ENCODE data around the gene FAH. TPM values are rescaled to one million over a fixed set of nuclear protein-coding genes. Genes with fewer than 3 reads are reported as not detected.

Gene FAH
- total and polyA plus RNA-seq, 10 of the 15 experiments (the other 5 are each of a cell fraction or from before 2014, with no cell fraction given), result 36.3 to 121 (median 62.0) TPM

- ChIA-PET POLR2A (no interaction called here), SMC1A (ENCODE audit: uncharacterized antibody, unreplicated experiment) (interaction anchor here (1.5 kb wide), 1 partner anchor 85 kb away, joined by 4 read pairs; no protein-coding TSS in a partner anchor)
- 100% methylated on average over 1 of the region's 3 CpGs for WGBS (ENCODE audit: insufficient coverage, insufficient replicate concordance, low lambda C conversion rate, missing lambda C conversion rate)
These were observed 45.0 kb upstream of the FAH start for GRCh38 chr15:80107774-80108173.

More at GRCh38 chr15:80107774-80108173, 45.0 kb upstream of the FAH start:
- ATAC-seq (no peak), DNase-seq (ENCODE audit: low read depth, low spot score) (no peak), FAIRE-seq (no peak)
- no peaks in the 10 kb centered on the region for H3K9me3 ChIP-seq (replicated peaks; ENCODE audit: control insufficient read depth, insufficient read depth, low read length)
- in situ Hi-C loops (cut with MboI), result no loop called here
- H3K9ac ChIP-seq (ENCODE audit: control insufficient read depth, insufficient read depth, low read length), result no peak overlapping the region
- H2AFZ ChIP-seq (ENCODE audit: control insufficient read depth, low read depth, low read length), result no peak overlapping the region
- H3K4me3 ChIP-seq, result no peak overlapping the region
- CTCF ChIA-PET, result no interaction called here
- TF ChIP-seq SMAD1 (IDR thresholded peaks at IDR 0.05; ENCODE audit: low read depth, partially characterized antibody) (no peak), MEF2A (IDR thresholded peaks at IDR 0.05; ENCODE audit: insufficient read depth, low read depth, low read length) (no peak), NFYA (IDR thresholded peaks at IDR 0.05; ENCODE audit: borderline replicate concordance, low read depth, low read length) (no peak), ZNF207 (IDR thresholded peaks at IDR 0.05; ENCODE audit: borderline replicate concordance) (no peak), GABPA (IDR thresholded peaks at IDR 0.05; ENCODE audit: low read depth) (no peak), YBX1 (IDR thresholded peaks at IDR 0.05) (no peak), E2F8 (IDR thresholded peaks at IDR 0.05; ENCODE audit: low read depth, partially characterized antibody) (no peak)
- peaks cover 44% of the 10 kb centered on the region for H3K79me2 ChIP-seq (ENCODE audit: control insufficient read depth, insufficient read depth, low read length)
- RAD21 ChIA-PET (ENCODE audit: unreplicated experiment), result no interaction called here
- no TSS peak for BruUV-seq (replicated peaks)
- intact Hi-C loops (cut with micrococcal nuclease; ENCODE audit: unreplicated experiment), result no loop called here
- no peak overlapping the region for H3K4me2 ChIP-seq (ENCODE audit: control insufficient read depth, insufficient read depth)
- no peaks in the 10 kb centered on the region; the same call in 1 of the 2 replicates for H3K4me1 ChIP-seq (ENCODE audit: control insufficient read depth, insufficient read depth, low read length)
- H3K36me3 ChIP-seq (ENCODE audit: control insufficient read depth in 2 of 2, insufficient read depth in 2 of 2, low read length in 1 of 2), result peaks cover 0 to 19% of the 10 kb centered on the region in 2 experiments; a peak in 2 of 4 replicates
- H3K27ac ChIP-seq (ENCODE audit: control insufficient read depth, insufficient read depth), result no peak overlapping the region
- no peaks in the 10 kb centered on the region for H3K27me3 ChIP-seq (replicated peaks in 1 of 2; ENCODE audit: control insufficient read depth in 2 of 2, insufficient read depth in 2 of 2, low read length in 1 of 2)
- no peaks in the 10 kb centered on the region for H4K20me1 ChIP-seq (ENCODE audit: control insufficient read depth, insufficient read depth)
